ENCODE results near the gene KLF6.

KLF6 gene

DNA sequence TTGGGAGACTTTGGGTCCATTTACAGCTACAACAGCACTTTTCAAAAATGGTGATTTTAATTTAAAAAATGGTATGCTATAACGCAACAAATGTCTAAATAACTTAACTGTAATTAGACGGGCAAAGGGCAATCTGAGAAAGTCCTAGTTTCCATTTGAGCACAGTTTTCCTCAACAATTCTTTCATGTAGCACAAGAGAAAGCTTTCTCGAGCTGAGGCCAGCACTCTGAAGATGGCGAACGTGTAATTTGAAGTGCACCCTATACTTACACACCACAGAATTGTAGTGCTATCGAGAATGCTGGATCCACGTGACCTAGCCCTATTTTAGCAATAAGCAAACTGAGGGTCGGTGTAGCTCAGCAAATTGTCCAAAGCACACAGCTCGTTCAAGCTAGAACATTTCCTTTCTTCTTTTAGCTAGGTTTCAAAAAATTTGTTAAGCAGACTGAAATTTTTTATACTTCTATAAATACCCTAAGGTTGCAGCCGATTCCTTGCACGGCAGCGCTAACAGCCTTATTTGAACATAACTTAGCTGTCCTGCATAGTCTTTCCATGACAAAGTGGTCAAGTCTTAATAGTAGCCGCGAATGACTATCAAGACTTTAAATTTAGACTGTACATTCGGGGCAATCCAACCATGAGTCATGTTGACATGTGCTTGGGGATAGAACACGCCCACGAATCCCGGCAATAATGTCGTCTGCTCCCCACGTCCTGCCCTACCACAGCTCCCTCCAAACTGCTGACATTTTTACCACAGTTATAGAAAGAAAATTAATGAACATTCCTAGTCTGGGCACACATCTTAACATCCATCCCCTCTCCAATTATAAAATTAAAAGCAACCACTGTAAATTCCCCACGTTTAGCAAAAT is 10.0 kb downstream of the KLF6 start:
- no peak for DNase-seq (ENCODE audit: low read depth in 2 of 2)

DNA sequence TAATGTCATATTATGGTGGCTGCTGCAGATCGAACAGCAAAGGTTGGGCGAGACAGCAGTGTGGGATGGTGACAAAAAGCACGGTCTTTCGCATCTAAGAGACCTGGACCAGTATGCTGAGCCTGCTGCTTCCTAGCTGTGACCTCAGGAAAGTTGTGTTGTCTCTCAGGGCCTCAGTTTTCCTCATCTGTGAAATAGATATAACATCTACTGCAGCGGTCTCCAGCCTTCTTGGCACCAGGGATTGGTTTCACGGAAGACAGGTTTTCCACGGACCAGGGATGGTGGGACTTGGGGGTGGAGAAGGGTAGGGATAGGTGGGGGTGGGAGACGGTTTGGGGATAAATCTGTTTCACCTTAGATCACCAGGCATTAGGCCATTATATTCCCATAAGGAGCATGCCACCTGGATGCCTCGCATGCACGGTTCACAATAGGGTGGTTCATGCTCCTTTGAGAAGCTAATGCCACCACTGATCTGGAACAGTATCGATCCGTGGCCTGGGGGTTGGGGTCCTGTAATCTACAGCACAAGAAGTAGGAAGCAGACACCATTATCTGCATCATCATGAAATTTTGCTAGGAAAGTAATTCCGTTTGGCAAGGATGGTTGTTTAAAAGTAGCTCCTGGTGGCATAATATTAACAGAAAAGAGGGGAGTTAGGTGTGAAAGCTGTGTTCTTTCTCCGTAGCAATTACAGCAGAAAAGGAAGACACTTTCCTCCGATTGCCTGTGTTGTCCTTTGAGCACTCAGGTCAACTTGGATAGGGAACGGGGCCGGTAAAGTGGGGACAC is 10.8 kb downstream of the KLF6 start:
- DNase-seq (ENCODE audit: low read depth in 2 of 2) = no peak

DNA sequence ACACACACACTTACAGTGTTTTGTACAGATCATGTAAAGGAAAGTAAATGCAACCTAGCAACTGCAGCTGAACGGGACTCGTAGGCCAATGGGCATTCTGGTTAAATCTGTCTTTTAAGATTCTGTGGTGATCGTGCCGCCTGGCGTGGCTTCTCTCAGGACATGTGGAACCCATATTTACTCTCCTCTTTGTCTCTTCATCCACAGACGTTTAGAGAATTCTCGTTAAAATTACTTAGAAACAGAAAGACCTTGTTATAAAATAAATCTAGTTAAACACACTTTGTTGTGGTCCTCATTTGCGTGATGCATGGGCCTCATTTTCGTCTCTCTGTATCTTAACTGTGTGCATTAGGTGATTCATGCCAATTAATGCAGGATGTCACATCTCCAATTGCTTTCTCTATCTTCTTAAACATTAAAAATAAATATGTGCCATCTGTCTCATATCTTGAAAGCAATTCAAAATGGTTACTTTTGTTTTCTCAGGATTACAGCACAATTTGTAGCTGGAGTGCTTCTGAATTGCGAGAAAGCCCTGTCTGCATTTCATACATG is 11.5 kb downstream of the KLF6 start:
- no peak for DNase-seq (ENCODE audit: low read depth in 2 of 2)

DNA sequence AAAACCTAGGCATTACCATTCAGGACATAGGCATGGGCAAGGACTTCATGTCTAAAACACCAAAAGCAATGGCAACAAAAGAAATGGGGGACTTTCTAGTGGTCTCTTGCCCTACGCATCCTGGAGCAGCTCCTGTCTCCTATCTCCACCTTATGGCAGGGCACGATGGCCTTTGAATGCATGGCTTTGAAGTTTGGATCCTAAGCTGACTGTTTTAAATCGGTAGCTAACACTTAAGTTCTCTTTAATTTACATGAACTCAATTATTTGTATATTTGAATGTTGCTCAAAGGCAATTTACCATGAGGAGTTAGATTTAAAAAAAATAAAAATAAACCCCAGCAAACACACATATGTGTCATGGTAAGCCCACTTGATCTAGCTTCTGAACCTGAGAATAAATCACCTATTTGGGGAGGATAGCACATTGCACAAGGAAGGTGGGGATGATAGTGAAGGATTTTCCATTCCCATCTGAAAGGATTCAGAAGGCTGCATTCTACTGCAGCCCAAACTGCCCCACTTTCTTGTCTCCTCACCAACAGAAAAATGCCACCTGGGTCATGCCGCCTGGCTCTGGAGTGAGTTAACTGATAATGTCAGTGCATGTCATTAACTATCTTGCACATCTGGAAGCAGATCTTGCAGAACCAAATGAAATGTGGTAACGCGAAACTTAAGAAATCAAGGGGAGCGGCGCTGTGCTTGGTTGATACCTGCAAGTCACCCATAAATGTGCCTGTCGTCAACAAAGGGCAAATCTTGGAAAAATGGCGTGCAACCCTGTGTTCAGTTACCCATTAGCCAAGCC is 12.4 kb downstream of the KLF6 start:
- no peak for DNase-seq (ENCODE audit: low read depth in 2 of 2)

DNA sequence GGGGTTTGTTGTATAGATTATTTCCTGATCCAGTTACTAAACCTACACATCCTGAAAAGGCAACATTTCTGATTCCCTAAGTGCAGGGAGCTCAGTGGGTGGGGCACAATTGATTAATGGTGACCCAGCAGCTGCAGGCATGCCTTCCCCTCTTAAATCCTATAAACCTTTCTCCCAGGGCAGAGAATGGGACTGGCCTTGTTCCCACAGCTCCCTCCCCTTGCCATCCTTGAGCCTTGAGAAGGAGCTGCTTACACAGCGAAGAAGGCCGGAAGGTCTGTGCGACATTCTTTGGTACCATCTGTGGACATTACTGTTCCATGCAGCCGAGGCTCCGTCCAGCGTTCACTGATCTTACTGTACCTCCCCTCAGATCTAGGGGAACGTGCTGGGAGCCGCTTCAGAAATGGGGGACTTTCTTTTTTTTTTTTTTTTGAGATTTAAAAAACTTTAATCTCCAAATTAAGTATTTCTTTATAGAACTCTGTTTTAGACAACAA is 14.3 kb downstream of the KLF6 start:
- no peak for DNase-seq (ENCODE audit: low read depth in 2 of 2)

DNA sequence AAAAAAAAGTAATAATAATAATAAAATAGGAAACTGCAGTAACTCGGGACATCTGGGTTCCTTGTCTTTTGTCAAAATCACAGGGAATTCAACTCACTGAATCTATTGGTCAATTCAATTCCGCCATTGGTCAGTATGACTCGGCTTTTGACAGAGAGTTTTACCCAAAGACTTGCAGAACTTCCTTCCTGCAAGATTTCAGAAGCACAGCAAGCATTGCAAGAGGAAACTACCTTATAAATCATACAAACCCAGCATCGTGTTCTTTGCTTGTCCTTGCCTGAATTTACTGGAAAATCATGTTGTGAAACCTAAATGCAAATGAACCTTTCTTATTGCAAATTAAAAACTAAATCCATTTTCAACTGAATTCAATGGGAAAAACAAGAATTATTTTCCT is 15.5 kb downstream of the KLF6 start:
- DNase-seq (ENCODE audit: low read depth in 2 of 2) = no peak

DNA sequence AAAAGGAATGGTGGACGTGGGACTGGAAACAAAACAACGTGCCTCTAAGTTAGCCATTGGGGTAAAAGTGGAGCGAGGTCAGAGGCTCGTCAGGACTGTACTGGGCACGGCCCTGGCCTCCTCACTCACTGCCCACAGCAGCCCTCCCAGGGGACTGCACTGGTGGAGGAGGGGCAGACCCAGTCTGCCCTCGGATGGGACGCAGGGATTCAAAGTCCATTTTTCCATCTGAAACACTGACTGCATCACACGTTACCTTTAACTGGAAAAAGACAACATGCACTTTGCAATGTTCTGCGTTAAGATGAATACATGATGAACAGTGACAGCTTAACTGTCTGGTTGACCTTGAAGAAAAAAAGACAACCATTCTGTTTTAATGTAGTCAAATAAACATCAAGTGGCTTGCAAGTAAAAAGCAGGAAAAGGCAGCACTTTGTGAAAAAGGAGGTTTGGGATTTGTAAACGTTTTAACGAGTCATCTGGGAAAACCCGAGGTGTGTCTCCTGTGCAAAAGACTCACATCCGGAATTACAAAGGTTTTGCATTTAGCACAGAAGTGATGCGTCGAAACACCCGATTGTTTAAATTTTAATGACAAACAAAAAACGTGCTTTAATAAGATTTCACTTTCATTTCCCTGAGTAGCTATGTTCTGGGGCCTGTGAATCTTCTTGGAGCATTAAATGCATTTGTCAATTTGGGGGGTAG is 18.8 kb downstream of the KLF6 start:
- DNase-seq (ENCODE audit: low read depth in 2 of 2) = no peak

DNA sequence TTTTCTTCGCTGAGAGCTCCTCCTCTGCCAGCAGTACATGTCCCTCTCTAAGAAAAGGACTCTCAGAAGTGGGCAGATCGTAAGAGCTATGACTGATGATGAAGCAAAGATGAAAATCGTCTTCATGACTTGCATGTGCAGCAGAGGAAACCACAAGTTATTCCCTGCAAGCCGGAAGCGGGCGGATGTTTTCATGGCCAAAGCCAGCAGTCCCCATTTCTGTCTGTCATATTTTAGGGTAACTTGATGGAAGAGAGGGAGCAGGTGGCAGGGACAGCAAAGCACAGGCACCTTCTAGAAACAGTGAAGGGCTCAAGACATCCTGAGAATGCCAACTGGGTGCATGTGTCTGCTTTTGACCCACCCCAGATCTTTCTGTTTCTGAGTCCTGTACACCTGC is 19.9 kb downstream of the KLF6 start:
- no peak for DNase-seq (ENCODE audit: low read depth in 2 of 2)

DNA sequence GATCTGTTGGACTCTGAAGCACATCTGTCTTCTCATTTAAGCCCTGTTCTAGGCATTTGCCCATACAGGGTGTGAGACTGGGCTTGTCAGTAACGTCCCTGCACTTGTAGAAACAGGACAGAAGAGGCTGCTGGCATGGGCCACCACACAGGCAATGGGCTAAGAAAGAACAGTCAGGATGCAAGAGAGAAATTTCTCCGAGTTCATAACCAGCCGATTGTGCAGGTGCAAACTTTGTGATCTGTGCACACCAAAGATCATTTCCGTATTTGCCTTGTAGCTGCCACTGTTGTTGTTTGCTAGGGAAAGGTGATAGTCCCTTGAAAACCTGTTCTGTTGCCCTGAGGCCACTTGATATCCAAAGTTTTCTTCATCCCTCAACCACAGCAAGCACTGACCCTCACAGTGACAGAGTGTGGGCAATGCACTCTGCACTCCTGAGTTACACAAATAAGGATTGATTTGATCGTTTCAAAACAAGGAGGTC is 20.3 kb downstream of the KLF6 start:
- DNase-seq (ENCODE audit: low read depth in 2 of 2) = no peak

DNA sequence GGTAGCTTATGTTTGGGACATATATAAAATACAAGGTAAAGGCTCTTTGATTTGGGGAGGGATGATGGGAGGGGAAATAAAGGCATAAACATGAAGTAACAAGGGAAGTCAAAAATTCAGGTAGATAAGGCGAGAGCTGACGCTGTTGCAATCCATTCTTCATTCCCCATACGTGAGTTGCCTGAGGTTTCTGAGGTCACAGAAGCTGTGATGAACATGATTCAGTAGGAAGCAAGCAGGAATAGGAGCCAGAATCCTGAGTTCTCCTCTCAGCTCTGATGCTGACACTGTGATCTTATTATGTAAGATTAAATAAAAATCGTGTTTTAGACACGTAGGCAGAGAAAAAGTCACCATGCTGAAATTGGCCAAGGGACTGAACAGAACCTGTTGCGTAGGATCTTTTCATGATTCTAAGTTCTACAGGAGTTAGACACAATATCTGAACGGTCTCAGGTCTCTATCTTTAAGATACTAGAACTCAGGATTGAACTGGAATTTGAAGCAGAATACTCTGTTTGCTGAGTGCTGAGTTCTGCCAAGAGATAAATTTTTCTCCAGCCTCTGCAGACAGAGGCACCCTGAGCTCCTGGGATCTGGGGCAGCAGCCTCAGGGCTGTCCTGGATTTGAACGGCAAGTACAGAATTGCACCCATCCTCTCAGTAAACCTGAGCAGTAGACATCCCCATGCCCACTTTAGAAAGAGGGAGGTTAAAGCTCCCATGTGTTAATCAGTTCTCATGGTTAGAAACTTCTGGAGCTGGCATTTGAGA is 21.0 kb downstream of the KLF6 start:
- no peak for DNase-seq (ENCODE audit: low read depth in 2 of 2)

DNA sequence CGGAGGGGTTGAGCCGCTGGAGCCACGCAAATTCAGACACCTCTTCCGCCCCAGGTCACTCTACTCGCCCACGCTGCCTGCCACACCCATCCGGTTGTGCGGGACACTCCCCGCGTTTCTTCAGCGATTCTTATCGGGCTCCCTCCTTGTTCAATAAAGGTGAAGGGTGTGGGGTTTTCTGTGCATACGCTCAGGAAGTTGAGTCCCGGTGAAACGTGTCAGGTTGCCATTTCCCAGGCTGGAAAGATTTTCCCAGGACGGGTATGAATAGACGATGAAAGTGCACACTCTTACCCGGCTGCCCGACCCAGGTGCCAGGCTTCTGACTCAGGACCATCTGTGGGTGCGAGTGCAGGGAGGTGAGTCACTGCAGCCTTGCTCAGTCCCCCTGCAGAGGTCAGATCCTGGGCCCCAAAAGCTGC is 22.0 kb downstream of the KLF6 start:
- DNase-seq (ENCODE audit: low read depth in 2 of 2) = no peak

DNA sequence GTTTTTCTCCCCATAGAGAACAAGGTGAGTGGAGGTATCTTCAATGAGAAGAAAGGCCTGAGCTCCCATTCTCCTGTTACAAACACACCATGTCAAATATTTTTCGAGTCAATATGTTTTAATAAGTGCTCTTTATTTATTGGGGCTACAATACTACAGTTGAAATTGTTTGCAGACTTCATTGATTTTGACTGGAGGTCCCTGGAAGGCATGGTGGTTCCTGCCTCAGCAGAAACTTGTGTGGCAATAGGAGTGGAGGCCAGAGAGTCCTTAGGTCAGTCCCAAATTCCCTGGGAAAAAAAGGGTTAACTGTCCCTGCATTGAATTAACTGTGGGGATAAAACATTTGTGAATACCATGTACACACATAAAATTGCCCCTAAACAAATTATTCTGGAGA is 22.7 kb downstream of the KLF6 start:
- no peak for DNase-seq (ENCODE audit: low read depth in 2 of 2)

DNA sequence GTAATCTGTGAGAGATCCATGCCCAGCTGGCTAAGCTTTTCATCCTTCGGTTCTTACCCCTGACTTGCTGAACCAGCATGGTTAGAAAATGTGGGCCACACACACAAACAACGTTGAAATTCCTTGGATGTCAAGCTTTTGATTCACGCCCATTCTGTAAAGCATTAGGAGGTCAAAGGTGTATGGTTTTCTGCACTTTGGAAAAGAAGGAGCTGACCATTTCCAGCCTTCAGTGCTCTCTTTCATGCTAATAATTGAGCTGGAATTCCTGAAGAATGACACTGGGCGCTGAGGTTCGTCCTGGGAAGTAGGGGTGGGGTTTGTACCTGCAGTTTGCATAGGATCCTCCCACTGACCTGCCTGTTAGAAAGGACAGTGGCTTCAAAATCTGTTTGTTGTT is 23.1 kb downstream of the KLF6 start:
- no peak for DNase-seq (ENCODE audit: low read depth in 2 of 2)

DNA sequence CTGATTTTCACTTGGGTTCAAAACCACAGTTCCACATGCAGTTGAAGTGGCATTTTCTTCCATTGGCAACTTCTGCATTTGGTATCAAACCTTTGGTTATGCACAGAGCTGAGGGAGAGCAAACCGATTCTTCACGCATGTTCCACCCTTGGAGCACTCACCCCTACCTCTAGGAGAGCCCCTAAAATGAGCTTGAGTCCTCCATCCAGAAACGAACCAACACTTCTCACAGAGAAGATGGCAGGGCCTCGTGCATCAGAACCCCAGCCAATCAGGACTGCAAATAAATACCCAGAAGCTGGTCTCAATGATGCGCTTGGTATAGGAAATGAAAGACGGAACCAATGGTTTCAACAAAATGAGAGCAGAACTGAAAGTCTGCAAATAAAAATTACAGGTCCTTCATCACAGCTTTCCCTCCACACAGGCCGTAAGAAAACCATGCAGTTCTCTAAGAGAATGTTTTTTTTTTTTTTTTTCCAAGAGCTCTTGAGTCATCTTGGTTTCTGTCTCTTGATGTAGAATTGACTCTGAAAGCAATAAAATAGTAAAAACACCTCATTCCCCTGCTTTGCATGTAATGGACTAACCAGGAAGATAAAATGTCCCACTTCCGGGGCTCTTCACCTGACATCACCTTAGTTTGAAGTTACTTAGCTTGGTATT is 23.9 kb downstream of the KLF6 start:
- no peak for DNase-seq (ENCODE audit: low read depth in 2 of 2)

DNA sequence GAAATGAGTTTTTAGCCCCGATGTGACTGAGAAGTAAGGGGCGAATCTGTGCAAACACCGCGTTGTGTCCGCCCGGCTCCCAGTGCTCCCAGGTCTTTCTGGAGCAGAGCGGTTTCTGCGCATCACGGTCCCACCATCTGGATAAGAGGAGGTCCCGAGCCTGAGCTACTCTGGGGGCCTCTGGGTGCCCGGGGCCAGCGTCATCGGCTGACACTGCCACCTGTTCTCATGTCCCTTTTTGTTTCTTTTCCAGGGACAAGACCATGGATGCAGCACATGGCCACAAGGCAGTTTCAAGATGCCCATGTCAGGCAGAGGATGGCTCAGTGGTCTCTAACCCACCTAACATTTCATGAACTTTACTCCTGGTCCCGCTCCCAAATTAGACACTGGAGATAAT is 24.9 kb downstream of the KLF6 start:
- DNase-seq (ENCODE audit: low read depth in 2 of 2) = no peak

DNA sequence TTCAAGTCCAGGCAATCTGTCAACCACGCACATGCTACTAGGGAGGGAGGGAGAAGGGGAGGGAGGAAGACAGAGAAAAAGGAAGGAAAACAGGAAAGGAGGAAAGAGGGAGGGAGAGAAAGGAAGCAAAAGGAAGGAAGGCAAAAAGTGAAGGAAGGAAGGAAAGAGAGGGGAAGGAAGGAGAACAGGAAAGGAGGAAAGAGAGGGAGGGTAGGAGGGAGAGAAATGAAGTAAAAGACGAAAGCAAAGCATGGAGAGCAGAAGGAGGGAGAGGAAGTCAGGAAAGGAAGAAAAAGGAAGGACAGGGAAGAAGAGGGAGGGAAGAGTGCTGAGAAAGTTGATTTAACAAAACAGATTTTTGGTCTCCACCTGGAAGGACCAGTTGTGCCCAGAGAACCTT is 25.6 kb downstream of the KLF6 start:
- no peak for DNase-seq (ENCODE audit: low read depth in 2 of 2)

DNA sequence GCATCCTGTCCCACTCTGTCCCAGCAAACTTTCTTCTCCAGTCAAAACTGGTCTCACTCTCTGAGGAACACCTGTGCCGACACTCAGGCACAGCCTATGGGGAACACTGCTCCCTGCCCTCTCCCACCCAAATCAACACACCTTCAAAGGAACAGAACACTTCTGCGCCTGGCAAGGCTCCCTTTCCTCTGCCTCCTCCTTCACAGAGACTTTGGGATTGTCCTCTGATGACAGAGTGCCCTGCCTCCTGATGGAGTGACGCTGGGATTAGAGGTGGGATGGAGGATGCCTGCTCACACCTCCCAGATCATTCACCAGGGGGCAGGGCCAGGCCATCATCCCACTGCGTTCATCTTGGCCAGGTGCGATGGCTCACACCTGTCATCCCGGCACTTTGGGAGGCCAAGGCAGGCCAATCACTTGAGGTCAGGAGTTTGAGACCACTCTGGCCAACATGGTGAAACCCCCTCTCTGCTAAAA is 26.5 kb downstream of the KLF6 start:
- no peak for DNase-seq (ENCODE audit: low read depth in 2 of 2)

DNA sequence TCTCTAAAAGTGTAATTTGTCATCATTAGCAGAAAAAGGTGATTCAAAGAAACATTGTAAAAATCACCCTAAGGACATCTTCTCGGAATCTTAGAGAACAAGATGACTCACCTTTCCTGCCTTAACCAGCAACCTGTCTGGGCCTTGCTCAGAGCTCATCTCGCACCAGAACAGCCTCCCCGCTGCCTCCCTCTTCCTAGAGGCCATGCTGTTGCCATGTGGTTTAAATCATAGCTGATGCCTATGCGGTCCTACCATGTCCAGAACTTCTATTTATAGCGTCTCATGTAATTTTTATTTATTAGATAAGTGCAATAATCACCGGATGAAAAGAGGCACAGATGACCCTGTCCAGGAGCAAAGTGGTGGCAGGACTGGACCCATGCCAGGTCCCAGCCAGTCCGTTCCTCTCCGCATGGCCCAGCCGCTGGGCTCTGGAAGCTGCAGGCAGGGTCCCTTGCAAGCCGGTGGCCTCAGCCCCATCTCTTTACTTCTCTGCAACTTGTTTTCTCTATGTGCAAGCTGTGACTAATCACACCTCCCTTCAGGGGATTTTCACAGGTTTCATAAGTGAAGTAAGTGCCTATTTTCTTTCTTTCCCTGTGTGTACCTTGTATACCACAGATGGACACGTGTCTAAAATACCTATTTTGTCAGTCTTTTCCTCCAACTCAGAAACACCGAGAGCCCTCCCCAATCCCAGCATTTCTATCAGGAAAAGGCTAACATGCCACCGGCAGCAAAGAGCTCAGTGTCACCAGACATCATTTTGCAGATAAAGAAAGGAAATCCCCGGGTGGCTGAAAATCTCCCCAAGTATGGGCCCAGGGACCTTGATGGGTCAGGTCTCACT is 27.1 kb downstream of the KLF6 start:
- peak in 1 of 2 donors; percentile 54 for DNase-seq (ENCODE audit: low read depth in 2 of 2)

DNA sequence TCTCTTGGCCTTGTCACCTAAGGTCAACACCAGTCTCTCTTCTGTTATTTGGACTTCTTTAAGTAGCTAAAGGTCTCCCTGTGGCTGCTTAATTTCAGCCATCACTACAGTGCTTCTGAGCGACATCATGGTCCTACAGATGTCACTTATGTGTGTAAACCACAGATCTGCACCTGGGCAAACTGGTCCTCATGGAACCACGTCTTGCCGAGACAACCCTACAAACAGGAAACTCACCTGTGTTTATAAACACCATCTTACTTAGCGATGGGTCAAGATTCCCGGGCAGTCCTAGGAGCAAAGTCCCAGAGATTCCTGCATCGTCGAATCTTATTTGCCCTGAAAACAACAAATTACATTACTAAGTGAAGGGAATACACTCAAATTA is 27.8 kb downstream of the KLF6 start:
- no peak for DNase-seq (ENCODE audit: low read depth in 2 of 2)
